GM18867 (cell line): ENCODE measurements around the gene SPIN4.
"Not testable (repeated sequence)": the region's sequence is repeated elsewhere in the genome, so short reads cannot be mapped to it uniquely, and the experiment has no call there.

Source experiments
- ATAC-seq: cut with Tn5 transposase; IDR thresholded peaks from one replicate; pipeline ENCODE4 v1.9.1; 2021; ENCODE audit warnings: mild to moderate bottlenecking, moderate library complexity; ENCODE audit not compliant: unreplicated experiment

Gene SPIN4

DNA sequence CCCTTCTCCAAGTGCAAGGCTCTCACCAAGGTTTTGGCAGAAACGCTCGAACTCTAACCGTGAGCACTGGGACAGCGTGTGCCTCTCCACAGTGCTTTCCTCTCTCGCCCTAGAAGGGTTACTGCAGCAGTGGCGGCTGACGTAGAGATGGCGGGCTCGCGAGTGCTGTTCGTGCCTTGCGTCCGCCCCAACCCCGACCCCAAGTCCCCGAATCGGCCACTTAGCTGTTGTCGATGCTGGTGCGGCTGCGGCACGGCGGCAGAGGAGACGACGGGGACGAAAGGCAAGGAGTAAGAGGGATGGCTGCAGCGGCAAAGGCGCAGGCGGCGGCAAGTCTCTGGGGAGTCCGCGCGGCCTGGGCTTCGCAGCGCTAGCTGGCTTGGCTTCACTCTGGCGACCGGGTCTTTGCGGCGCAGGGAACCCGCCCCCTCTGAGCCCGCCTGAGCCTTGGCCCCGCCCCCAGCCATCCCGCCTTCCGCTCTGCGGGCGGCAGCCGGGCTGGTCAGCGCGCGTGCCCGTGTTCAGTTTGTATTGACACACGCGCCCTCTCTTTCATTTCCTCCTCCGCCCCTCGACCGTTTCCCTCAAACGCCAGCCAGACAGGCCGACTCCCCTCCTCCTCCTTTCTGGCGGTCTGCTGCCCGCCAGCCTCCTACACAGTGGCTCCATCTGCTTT, at the start of gene SPIN4:
Gene SPIN4, minus strand, starts transcription at position 392 of the 676 bp plus-strand sequence. CDS start 513 bp downstream, outside the sequence.
- ATAC-seq: peak; percentile 91

DNA sequence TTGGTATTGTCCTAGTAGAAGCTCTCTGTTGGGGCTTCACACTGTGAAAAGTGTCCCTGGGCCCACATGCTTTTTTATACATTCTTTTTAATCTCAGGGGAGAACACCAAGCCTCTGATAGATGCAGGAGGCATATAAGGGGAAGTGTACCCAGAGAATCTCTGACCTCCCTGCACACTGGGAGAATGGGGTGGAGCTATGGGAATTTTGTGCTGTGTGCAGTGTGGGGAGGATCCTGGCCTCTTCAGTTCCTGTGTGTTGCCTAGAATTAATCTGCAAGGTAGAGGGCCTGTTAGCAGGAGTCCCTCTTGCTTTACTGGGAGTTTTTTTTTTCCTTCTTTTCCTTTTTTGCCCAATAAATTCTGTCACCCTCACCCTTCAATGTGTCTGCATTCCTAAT, 49.2 kb upstream of the SPIN4 start:
- ATAC-seq: no peak

DNA sequence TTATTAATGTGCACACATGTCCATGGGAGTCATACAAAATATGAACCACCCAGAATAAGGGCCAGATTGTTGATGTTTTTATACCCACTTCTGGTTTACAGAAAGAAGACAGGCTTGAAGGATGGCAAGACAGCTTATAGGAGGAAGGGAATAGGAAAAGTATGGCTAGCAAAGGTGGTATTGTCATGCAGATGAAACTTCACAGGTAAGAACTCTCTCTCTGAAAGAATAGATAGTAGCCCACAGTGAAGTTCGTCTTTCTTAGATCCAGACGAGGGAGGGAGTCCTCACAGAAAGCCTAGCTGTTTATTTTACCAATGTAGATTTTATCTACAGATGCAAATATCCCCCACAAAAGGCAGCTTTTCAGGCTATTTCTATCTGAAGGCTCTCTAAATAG, 43.7 kb upstream of the SPIN4 start:
- ATAC-seq: no peak

DNA sequence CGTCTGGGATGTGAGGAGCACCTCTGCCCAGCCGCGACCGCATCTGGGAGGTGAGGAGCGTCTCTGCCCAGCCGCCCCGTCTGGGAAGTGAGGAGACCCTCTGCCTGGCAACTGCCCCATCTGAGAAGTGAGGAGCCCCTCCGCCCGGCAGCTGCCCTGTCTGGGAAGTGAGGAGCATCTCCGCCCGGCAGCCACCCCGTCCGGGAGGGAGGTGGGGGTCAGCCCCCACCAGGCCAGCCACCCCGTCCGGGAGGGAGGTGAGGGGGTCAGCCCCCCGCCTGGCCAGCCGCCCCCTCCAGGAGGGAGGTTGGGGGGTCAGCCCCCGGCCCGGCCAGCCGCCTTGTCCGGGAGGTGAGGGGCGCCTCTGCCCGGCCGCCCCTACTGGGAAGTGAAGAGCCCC, 42.0 kb upstream of the SPIN4 start:
- not testable (repeated sequence) for ATAC-seq

DNA sequence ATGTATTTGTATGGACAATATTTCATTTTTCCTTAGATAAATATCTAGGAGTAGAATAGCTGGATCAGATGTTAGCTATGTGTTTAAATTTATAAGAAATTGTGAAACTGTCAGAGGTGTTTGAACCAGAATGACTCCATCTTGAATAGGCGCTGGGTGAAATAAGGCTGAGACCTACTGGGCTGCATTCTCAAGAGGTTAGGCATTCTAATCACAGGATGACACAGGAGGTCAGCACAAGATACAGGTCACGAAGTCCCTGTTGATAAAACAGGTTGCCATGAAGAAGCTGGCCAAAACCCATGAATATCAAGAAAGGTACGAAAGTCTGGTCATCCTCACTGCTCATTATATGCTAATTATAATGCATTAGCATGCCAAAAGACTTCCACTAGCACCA, 36.3 kb upstream of the SPIN4 start:
- no peak for ATAC-seq

DNA sequence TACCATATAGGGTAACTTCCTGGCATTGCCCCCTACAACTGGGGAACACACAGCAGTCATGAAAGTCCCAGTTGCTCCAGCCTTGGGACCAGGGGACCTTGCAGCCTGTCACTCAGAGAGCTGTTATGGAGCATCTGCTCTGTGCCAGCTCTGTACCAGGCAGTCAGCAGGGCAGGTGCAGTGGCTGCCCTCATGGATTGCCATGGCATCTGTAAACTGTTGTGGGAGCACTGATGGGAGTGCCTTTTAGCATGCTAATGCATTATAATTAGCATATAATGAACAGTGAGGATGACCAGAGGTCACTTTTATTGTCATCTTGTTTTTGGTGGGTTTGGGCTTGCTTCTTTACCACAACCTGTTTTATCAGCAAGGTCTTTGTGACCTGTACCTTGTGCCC, 33.1 kb upstream of the SPIN4 start:
- not testable (repeated sequence) for ATAC-seq

DNA sequence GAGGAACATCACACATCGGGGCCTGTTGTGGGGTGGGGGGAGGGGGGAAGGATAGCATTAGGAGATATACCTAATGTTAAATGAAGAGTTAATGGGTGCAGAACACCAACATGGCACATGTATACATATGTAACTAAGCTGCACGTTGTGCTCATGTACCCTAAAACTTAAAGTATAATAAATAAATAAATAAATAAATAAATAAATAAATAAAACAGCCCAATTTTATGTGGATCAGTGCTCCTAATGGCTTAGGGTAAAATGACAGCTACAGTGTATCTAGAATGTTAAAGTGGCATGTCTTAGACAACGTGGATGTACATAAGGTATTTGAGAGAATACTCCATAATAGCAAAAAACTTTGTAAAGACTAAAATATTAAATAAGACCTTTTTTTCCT, 21.9 kb upstream of the SPIN4 start:
- not testable (repeated sequence) for ATAC-seq

DNA sequence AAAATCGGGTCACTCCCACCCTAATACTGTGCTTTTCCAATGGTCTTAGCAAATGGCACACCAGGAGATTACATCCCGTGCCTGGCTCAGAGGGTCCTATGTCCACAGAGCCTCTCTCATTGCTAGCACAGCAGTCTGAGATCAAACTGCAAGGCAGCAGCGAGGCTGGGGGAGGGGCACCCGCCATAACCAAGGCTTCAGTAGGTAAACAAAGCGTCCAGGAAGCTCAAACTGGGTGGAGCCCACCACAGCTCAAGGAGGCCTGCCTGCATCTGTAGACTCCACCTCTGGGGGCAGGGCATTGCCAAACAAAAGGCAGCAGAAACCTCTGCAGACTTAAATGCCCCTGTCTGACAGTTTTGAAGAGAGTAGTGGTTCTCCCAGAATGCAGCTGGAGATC, 16.6 kb upstream of the SPIN4 start:
- ATAC-seq: not testable (repeated sequence)

DNA sequence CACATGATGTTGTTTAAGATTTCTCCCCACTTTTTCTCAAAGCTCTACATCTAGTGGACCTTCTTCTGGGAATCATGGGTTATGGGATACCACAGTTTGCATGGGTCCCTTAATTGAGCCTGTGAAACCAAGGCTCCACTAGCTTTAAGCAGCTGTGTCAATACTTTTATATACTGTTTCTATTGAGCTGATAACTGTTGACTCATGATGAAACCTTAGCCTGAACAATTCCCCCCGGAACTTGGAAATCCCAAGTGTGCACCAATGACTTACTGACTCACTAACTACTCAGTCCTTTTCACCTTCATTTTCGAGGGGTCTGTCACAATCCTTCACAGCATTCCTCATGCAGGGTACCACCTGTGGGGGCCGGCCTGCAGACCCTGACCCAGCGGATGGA, 12.7 kb upstream of the SPIN4 start:
- ATAC-seq: no peak

DNA sequence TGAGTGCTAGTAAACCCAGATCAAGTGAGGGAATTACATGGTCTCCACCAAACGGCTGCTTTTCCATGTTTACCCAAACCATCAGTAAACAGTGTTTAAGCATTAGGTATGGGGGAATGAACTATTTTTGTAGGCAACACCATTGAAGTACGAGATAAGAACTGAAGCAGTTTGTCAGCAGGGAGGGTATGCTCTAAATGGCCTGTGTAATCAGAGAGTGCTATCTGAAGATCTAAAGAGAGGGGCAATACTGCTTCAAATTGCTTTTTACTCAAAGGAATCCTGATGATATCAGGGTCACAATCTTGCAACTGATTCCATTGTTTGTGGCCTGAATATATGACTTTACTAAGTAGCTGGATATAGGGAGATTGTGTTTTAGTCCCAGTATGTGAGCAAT, 10.4 kb upstream of the SPIN4 start:
- no peak for ATAC-seq

DNA sequence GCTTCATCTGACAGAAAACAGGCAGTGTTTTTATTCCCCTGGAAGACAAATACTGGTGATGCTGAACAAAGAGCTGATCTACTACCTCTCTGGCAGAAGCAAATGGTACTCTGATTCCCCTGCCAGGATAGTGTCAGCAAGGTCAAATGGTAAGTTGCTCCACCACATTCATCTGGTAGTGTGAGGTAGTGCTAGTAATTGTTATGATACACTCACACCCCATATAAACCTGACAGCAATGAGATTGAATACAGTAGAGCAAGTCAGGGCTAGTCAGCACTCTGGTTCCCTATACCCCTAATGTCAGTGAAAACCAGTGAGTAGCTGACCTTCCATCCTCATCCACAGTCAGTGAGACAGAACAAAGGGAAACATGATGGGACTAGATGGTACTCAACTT, 3.4 kb upstream of the SPIN4 start:
- ATAC-seq: no peak

DNA sequence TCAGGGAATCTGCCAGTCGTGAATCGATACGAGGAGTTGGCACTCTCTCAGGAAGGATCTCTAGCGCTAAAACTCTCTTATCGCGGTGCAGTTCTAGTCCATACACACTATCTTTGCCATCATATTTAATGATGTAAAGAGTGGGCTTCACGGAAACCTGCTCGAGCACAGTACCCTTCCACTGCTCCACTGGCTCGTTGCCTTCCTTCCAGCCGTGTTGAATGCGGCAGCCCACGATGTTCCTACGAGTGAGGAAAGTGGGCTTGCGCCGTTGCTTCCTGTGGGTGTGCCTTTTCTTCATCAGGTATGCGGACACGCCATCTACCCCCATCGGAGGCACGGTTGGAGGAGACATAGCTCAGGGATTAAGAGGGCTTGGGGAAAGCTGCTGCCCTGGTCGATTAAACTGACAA, 661 bp downstream of the SPIN4 start:
- ATAC-seq: peak; percentile 42

DNA sequence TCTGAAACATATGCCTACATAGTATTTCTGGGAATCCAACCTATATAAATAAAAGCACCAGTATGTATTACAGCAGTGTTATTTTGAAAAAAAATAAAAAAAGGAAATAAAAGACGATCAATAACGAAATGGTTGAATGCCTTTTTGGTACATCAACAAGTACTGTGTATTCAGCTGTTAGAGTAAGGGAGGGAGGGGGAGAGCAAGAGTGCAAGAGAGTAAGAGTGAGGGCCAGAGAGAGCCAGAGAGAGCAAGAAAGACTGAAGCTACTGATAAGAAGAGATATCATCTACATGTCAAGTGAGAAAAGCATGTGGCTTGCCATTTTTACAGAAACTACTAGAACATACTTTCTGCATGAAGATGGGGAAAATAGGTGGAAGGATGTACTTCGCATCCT, 1.8 kb downstream of the SPIN4 start:
- ATAC-seq: no peak

DNA sequence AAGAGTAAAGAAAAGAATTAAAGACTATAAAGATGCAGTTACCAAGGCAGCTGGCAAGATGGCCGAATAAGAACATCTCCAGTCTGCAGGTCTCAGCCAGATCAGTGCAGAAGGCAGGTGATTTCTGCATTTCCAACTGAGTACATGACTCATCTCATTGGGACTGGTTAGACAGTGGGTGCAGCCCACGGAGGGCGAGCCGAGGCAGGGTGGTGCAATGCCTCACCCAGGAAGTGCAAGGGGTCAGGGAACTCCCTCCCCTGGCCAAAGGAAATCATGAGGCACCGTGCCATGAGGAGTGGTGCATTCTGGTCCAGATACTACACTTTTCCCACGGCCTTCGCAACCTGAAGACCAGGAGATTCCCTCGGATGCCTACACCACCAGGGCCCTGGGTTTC, 20.5 kb downstream of the SPIN4 start:
- no peak for ATAC-seq

DNA sequence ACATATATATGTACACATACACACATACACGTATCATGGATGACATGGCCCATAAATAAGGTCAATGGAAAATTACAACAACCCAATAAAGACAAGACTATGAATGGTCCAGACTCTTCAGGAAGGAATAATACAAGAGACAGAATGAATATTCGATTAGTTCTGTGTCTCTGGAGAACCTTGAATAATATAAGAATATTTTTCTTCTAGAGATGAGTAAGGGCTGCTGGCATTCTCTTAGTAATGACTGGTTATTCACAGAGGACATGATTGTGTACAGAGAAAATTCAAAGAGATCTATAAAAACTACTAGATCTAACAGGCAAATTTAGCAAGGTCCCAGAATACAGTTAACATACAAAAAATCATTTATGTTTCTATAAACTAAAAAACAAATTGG, 23.3 kb downstream of the SPIN4 start:
- no peak for ATAC-seq

DNA sequence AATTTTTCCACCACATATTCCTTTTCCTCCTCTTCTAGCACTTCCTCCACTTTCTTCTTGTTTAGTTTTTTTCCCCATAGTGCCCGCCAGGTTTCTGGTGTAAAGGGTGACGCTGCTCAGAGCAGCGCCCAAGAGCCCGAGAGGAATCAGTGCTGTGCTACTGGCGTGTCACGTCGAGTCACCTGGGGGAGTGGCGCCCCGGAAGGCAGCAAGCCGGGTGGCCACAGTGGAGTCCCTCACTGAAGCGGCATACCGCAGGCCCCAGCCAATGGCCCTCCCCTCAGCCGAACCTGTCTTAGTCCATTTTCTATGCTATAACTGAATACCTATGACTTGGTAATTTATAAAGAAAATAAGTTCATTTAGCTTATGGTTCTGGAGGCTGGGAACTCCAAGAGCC, 51.5 kb downstream of the SPIN4 start:
- ATAC-seq: no peak
